ENCODE results near the gene ANKRD12.

ANKRD12 gene

DNA sequence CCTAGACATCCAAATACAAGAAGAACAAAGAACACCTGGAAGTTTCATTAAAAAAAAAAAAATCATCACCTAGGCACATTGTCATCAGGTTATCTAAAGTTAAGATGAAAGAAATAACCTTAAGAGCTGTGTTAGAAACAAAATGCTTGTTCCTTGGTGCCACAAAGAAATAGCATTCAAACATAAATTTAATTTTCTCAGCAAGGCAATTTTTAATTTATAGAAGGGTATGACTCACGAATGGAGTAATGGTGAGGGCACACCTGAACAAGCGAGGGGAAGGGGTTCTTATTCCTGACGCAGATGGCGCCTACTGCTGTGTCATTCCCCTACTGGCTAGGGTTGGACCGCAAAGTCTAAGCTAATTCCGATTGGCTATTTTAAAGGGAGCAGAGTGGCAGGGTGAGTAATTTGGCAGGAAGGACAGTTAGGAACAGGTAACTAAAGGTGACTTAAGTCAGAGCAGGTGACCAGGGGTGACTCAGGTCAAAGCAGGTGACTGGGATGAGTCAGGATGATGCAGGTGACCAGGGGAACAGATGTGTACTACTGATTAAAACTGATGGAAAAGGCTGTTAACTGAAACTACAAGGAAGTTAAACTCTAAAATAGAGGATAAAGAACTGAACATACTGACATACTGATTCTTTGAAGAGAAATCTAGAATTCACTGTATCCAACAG is 167.9 kb downstream of the ANKRD12 start:
- H3K4me3 ChIP-seq (ENCODE audit: low read depth, low read length): no peak overlapping the region

DNA sequence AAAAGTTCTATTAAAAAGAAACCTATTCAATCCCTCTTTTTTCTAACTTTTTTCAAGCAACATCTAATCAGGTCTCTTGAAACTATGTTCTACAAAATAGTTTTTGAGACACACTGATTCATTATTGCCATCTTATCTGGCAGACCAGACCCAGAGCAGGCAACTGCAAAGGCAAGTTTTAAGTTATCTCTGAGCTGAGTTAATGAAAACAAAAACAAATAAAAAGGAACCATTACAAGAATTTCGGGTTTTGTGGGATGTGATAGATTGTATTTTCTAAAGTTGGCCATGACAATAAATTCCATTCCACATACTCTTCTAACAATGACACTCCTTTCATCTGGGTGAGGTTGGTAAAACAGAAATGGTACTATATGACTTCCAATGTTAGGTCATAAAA is 182.8 kb downstream of the ANKRD12 start:
- TF ChIP-seq, protein P1, sequence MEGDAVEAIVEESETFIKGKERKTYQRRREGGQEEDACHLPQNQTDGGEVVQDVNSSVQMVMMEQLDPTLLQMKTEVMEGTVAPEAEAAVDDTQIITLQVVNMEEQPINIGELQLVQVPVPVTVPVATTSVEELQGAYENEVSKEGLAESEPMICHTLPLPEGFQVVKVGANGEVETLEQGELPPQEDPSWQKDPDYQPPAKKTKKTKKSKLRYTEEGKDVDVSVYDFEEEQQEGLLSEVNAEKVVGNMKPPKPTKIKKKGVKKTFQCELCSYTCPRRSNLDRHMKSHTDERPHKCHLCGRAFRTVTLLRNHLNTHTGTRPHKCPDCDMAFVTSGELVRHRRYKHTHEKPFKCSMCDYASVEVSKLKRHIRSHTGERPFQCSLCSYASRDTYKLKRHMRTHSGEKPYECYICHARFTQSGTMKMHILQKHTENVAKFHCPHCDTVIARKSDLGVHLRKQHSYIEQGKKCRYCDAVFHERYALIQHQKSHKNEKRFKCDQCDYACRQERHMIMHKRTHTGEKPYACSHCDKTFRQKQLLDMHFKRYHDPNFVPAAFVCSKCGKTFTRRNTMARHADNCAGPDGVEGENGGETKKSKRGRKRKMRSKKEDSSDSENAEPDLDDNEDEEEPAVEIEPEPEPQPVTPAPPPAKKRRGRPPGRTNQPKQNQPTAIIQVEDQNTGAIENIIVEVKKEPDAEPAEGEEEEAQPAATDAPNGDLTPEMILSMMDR (IDR thresholded peaks at IDR 0.05; ENCODE audit: borderline replicate concordance, insufficient read depth, low read depth, low read length): no peak
- H3K4me3 ChIP-seq (ENCODE audit: low read depth, low read length): no peak overlapping the region

More for the DNA sequence above, 167.9 kb downstream of the ANKRD12 start:
- TF ChIP-seq, protein P1 (IDR thresholded peaks at IDR 0.05; ENCODE audit: borderline replicate concordance, insufficient read depth, low read depth, low read length): no peak

- H3K4me3 ChIP-seq (ENCODE audit: low read depth, low read length): no peak overlapping the region
- TF ChIP-seq, protein P1 (IDR thresholded peaks at IDR 0.05; ENCODE audit: borderline replicate concordance, insufficient read depth, low read depth, low read length): no peak
These were observed 184.5 kb downstream of the ANKRD12 start for GRCh38 chr18:9321017-9321452.

GRCh38 chr18:9321736-9322135 is 185.2 kb downstream of the ANKRD12 start:
- H3K4me3 ChIP-seq (ENCODE audit: low read depth, low read length): no peak overlapping the region
- TF ChIP-seq, protein P1 (IDR thresholded peaks at IDR 0.05; ENCODE audit: borderline replicate concordance, insufficient read depth, low read depth, low read length): no peak

- H3K4me3 ChIP-seq (ENCODE audit: low read depth, low read length): no peak overlapping the region
- TF ChIP-seq, protein P1 (IDR thresholded peaks at IDR 0.05; ENCODE audit: borderline replicate concordance, insufficient read depth, low read depth, low read length): no peak
These were observed 186.2 kb downstream of the ANKRD12 start for GRCh38 chr18:9322744-9323143.

DNA sequence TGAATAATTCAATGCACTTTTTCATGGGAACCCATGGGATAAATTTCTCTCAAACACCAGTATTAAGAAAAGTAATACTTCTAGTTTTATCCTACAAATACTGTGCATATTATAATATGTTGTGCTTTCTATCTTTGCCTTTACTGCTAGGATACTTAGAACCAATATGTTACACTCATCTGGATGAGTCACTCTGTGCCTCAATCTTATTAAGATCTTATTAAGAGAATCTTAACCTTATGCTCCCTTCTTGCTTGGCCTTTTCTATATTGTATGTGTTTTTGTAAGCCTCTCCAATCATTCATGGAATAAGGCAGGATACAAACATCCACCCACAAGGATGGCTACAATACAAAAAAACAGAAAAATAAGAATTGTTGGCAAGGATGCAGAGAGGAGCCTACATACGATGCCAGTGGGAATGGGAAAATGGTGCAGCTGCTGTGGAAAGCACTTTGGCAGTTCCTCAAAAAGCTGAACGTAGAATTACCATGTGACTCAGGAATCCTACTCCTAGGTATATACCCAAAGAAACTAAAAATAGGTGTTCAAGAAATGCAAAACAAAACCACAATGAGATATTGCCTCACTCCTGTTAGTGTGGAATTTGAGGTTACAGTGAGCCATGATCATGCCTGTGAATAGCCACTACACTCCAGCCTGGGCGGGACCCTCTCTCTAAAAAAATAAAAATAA is 187.3 kb downstream of the ANKRD12 start:
- TF ChIP-seq, protein P1 (IDR thresholded peaks at IDR 0.05; ENCODE audit: borderline replicate concordance, insufficient read depth, low read depth, low read length): no peak
- H3K4me3 ChIP-seq (ENCODE audit: low read depth, low read length): no peak overlapping the region

DNA sequence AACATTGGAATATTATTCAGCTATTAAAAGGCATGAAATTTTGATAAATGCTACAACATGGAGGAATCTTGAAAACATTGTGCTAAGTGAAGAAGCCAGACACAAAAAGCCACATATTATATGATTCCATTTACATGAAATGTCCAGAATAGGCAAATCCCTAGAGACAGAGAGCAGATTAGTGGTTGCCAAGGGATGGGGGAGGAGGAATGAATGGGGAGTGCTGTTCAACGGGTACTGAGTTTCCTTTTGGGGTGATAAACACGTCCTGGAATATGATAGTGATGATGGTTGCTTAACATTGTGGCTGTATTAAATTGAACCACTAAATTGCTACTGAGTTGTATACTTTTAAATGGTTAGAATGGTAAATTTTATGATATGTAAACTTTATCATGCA is 189.1 kb downstream of the ANKRD12 start:
- TF ChIP-seq, protein P1 (IDR thresholded peaks at IDR 0.05; ENCODE audit: borderline replicate concordance, insufficient read depth, low read depth, low read length): no peak
- H3K4me3 ChIP-seq (ENCODE audit: low read depth, low read length): no peak overlapping the region
